ENCODE measurements around the gene JAML.

JAML gene, protein sequence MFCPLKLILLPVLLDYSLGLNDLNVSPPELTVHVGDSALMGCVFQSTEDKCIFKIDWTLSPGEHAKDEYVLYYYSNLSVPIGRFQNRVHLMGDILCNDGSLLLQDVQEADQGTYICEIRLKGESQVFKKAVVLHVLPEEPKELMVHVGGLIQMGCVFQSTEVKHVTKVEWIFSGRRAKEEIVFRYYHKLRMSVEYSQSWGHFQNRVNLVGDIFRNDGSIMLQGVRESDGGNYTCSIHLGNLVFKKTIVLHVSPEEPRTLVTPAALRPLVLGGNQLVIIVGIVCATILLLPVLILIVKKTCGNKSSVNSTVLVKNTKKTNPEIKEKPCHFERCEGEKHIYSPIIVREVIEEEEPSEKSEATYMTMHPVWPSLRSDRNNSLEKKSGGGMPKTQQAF

DNA sequence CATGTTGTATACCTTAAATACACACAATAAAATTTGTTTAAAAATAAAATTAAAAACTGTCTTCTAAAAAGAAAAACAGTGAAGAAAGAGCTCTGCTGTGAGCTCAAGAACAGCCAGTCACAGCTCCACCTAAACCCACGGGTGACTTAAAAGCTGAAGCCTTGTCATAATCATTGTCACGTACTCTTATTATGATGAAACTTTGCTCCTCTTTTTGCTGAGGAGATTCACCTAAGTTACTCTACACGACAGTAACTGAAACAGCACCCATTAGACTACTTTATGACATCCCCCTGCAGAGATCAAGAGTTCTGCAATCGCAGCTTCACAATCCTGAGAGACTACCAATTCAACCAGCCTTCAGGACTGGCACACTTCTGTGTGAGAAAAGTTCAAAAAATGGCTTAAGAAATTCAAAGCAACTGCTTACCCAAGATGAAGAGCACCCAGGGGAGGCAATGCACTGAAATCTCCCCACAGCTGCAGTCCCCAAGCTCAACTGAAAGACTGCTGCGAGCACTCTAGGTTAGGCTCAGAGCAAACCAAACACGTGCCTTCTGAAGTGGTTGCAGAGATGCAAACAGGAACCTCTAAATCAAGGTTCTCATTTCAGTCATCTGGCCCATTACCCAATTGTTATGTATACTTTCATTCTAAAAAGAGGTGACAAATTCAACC is at the start of gene JAML:
Gene JAML, minus strand, starts transcription at position 501 of the 678 bp plus-strand sequence. CDS start 10,145 bp downstream, outside the sequence.
- ATAC-seq: peak; percentile 79
- peaks cover 17% of the 10 kb centered on the region for H3K36me3 Mint-ChIP-seq
- H3K27me3 Mint-ChIP-seq: peaks cover 28% of the 10 kb centered on the region
- H3K4me1 Mint-ChIP-seq: peaks cover 59% of the 10 kb centered on the region
- H3K4me3 Mint-ChIP-seq: peak within 1 kb of the TSS; percentile 57
- no peaks in the 10 kb centered on the region for H3K9me3 Mint-ChIP-seq
- peak within 1 kb of the TSS; percentile 66 for H3K27ac Mint-ChIP-seq

DNA sequence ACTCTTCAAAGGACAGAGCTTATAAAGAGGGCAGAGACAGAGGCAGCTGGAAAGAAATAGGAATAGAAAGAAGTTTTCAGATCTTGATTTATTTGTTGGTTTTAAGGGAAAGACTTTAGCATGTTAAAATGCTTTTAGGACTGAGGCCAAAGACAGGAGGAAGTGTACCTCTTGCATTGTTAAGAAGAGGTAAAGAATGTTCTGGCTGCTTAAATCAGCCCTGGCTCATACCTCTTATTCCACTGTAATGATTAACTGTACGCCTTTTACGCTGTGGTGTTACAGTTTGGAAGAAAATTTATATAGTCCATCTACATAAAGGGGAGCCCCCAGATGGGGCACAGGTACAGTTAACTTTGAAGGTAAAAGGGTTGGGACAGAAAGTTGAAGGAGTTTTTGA is 49.4 kb upstream of the JAML start:
- Mint-ChIP-seq H3K4me3 (no peak overlapping the region), H3K9me3 (no peaks in the 10 kb centered on the region), H3K27me3 (peaks cover 43% of the 10 kb centered on the region), H3K4me1 (no peaks in the 10 kb centered on the region), H3K27ac (no peak overlapping the region), H3K36me3 (no peaks in the 10 kb centered on the region)
- ATAC-seq: no peak

DNA sequence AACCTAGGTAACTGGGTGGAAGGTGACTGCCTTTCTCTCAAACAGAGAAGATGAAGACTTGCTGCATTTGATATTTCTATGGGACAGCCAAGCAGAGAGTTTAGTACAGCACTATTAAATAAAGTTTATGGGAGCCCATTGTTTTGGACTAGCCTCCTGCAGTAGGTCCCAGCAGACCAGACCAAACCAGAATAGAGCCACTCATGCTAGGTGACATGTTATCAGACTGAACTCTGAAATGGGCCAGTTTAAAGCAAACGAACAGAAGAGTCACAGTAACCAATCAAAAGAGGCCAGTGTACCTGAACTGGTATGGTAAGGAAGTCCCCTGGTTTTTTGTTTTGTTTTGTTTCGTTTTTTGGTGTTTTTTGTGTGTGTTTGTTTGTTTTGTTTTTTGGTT is 47.2 kb upstream of the JAML start:
- no peak overlapping the region for H3K27ac Mint-ChIP-seq
- ATAC-seq: no peak
- H3K36me3 Mint-ChIP-seq: no peaks in the 10 kb centered on the region
- H3K4me3 Mint-ChIP-seq: no peak overlapping the region
- peaks cover 43% of the 10 kb centered on the region for H3K27me3 Mint-ChIP-seq
- no peaks in the 10 kb centered on the region for H3K4me1 Mint-ChIP-seq
- H3K9me3 Mint-ChIP-seq: no peaks in the 10 kb centered on the region

DNA sequence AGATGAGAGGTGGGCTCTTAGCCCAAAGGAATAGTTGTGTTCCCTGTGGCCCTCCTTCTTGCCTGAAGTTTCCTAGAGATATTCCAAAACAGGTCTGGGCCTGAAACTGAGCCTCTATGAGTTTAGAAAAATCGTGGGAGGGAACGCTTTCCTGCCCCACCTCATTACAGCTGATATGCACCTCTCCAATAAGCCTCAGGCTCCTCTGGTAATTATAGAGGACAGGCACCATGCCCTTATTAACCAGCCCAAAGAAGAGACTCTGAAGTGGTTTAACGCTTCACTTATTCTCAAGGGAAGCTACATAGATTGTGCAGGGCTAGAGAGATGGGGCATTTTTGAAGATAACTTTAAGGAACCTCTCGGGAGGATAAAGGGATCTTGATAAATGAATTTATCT is 42.7 kb upstream of the JAML start:
- ATAC-seq: no peak
- Mint-ChIP-seq H3K27me3 (peaks cover 56% of the 10 kb centered on the region), H3K27ac (no peak overlapping the region), H3K9me3 (no peaks in the 10 kb centered on the region), H3K4me3 (no peak overlapping the region), H3K4me1 (peaks cover 10% of the 10 kb centered on the region), H3K36me3 (no peaks in the 10 kb centered on the region)

DNA sequence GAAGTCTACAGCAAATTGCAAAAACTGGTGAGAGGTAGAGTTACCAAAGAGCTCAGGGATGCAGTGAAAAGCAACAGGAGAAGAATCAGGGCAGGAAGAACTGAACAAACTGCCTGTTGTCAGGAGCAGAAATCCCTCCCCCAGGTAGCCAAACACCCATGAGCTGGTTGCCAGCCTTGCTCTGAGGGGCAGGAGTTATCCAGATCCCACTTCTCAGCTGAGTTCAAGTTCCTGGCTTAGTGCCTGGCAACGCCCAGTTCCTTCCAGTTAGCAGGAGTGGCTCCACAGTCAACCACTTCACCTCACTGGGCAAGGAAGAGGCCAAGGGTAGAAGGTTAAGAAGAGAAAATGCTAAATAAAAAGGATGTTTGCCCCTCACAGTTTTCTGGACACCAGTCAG is 41.1 kb upstream of the JAML start:
- peaks cover 56% of the 10 kb centered on the region for H3K27me3 Mint-ChIP-seq

DNA sequence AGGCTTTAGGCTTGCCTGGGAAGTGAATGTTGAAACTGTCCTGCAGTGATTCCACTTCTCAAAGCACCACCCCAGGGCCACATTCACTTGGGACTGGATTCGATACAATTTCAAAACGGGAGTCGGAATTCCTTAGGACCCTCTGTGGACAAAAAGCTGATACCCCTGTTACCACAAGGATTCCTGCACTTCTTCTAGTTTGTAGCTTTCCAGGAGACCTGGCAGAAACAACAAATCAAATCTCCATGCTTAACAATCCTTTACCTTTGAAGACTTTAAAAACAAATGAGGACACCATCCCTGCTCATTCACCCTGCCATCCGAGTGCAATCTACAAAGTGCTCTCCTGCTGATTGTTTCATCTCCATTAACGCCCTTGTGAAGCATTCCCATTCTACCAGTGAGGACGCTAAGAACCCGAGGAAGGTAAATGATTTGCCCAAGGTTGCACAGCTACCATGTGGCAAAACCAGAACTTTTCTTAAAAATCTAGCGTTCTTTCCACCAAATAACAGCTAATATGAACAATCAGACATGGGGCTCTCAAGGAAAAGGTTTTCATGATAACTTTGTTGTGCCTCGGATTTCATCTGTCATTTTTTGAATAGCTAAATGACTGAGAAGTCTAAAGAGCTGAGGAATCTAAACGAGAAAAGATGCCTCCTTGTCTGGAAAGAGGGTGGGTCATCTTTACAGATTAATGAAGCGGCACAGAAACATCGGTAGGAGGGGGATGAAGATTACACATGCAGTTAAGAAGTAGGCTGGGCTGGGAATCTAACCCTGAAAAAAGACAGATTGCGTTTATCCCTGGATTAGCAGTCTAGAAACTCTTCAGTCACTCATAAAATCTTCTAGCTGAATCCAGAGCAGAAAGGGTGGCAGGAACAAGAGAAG is 40.0 kb upstream of the JAML start:
- no peaks in the 10 kb centered on the region for H3K36me3 Mint-ChIP-seq
- no peak overlapping the region for H3K27ac Mint-ChIP-seq
- ATAC-seq: no peak
- H3K4me3 Mint-ChIP-seq: peak overlapping the region; percentile 76
- peaks cover 14% of the 10 kb centered on the region for H3K4me1 Mint-ChIP-seq
- H3K9me3 Mint-ChIP-seq: no peaks in the 10 kb centered on the region
- H3K27me3 Mint-ChIP-seq: peaks cover 50% of the 10 kb centered on the region

More for the DNA sequence above, 41.1 kb upstream of the JAML start:
- H3K36me3 Mint-ChIP-seq: no peaks in the 10 kb centered on the region
- H3K27ac Mint-ChIP-seq: no peak overlapping the region
- no peaks in the 10 kb centered on the region for H3K9me3 Mint-ChIP-seq
- no peak overlapping the region for H3K4me3 Mint-ChIP-seq
- ATAC-seq: no peak
- H3K4me1 Mint-ChIP-seq: peaks cover 14% of the 10 kb centered on the region

DNA sequence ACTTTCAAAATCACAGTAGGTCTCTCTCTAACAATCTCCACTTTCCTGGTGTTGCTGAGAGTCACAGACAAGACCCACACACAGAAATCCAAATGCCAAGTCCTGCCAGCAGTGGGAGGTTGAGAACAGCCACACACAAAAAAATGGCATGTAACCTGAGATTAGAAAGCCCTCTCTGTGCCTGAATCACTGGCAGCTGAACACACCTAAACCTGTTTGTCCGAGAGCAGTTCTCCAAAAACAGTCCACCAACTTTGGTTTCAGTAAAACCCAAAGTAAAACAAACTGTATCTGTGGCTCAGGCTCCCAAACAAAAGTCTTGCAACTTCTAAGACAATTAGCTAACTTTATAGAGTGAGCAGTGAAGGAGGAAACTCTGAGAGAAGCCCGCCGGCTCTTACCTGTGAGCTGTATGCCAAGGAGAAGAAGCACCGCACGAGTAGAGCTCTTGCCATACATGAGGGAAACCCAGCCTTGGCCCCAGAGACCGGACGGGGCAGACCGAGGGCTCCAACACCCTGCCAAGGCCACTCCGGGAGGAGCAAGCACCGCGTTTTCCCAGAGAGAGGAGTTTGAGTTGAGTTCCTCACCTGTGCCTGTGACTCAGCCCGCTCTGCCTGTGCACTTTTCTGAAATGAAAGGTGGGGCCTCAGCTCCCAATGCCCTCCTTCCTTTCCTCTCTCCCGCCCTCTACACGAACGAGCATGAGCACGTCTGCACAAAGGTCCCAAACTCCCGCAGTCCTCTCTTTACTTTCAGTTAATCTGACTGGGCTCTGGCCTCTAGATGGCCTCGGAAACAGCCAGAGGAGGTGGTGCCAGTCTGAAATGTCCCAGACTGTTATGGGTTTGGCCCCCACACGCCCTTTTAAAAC is 39.1 kb upstream of the JAML start, which contains the start of gene MPZL2:
Gene MPZL2, minus strand, starts transcription at position 603 of the 874 bp plus-strand sequence. Its CDS starts 144 bp downstream, at position 459.
- peak within 1 kb of the TSS; percentile 76 for H3K4me3 Mint-ChIP-seq
- H3K36me3 Mint-ChIP-seq: no peaks in the 10 kb centered on the region
- H3K9me3 Mint-ChIP-seq: no peaks in the 10 kb centered on the region
- peak within 1 kb of the TSS; percentile 28 for H3K27ac Mint-ChIP-seq
- peaks cover 14% of the 10 kb centered on the region for H3K4me1 Mint-ChIP-seq
- peak; percentile 54 for ATAC-seq
- peaks cover 51% of the 10 kb centered on the region for H3K27me3 Mint-ChIP-seq

DNA sequence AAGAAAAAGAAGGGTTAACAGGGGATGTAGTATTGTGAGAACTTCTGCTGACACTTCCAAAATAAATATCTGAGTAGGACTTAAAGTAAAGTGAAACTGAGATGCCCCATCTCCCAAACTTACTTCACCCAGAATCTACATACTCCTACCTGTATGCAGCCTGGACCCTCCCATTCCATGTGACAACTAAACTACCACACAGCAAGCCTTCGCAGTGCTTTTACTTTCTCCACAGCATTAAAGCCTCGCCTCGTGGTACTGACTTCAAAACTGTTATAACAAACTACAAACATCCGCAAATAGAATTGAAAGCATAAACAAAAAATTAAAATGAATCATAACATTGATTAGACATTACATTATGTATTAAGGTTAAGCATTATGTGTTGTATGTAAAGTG is 38.3 kb upstream of the JAML start:
- peaks cover 14% of the 10 kb centered on the region for H3K4me1 Mint-ChIP-seq
- H3K36me3 Mint-ChIP-seq: no peaks in the 10 kb centered on the region
- no peak overlapping the region for H3K27ac Mint-ChIP-seq
- peaks cover 3% of the 10 kb centered on the region for H3K9me3 Mint-ChIP-seq
- H3K27me3 Mint-ChIP-seq: peaks cover 55% of the 10 kb centered on the region
- ATAC-seq: no peak
- H3K4me3 Mint-ChIP-seq: no peak overlapping the region

DNA sequence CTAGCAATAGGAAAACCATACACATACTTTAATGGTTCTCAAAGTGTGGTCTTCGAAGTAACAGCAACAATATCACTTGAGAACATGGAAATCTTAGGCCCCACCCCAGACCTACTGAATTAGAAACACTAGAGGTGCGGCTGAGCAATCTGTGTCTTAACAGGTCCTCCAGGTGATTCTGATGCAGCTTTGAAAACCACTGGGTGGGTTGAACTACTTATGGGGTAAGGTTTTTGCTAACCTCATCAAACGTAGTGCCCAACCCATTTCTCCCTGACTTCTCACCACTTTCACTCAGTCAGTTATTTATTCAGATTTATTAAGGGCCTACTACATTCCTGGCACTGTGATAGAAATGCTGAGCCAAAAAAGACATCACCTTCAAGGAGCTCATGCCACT is 35.5 kb upstream of the JAML start:
- peaks cover 59% of the 10 kb centered on the region for H3K27me3 Mint-ChIP-seq
- H3K9me3 Mint-ChIP-seq: peaks cover 3% of the 10 kb centered on the region
- no peak overlapping the region for H3K27ac Mint-ChIP-seq
- peaks cover 9% of the 10 kb centered on the region for H3K36me3 Mint-ChIP-seq
- no peak overlapping the region for H3K4me3 Mint-ChIP-seq
- H3K4me1 Mint-ChIP-seq: peaks cover 14% of the 10 kb centered on the region
- no peak for ATAC-seq

DNA sequence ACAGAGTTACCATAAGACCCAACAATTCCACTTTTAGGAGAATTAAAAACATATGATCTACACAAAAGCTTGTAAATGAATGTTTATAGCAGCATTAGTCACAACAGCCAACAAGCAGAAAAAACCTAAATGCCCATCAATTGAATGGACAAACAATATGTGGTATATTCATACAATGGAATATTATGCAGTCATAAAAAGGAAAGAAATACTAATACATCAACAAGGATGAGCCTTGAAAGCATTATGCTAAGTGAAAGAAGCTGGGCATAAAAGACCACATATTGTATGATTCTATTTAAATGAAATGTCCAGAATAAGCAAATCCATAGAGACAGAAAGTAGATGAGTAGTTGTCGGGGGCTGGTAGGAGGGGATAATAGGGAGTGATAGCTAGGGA is 34.3 kb upstream of the JAML start:
- Mint-ChIP-seq H3K36me3 (peaks cover 19% of the 10 kb centered on the region), H3K4me3 (no peak overlapping the region), H3K4me1 (peaks cover 10% of the 10 kb centered on the region), H3K27ac (no peak overlapping the region), H3K9me3 (peaks cover 3% of the 10 kb centered on the region), H3K27me3 (peaks cover 57% of the 10 kb centered on the region)
- no peak for ATAC-seq

DNA sequence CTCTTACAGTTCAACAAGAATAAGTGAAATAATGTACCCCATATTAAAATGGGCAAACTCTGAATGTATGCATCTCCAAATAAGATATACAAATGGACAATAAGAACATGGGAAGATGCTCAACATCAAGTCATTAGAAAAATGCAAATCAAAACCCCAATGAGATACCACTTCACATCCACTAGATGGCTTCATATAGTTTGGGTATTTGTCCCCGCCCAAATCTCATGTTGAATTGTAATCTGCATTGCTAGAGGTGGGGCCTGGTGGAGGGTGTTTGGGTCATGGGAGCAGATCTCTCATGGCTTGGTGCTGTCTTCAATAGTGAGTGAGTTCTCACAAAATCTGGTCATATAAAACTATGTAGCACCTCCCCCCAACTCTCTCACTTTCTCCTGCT is 33.6 kb upstream of the JAML start:
- H3K27ac Mint-ChIP-seq: no peak overlapping the region
- peaks cover 19% of the 10 kb centered on the region for H3K36me3 Mint-ChIP-seq
- peaks cover 3% of the 10 kb centered on the region for H3K9me3 Mint-ChIP-seq
- ATAC-seq: no peak
- peaks cover 50% of the 10 kb centered on the region for H3K27me3 Mint-ChIP-seq
- no peak overlapping the region for H3K4me3 Mint-ChIP-seq
- peaks cover 6% of the 10 kb centered on the region for H3K4me1 Mint-ChIP-seq

DNA sequence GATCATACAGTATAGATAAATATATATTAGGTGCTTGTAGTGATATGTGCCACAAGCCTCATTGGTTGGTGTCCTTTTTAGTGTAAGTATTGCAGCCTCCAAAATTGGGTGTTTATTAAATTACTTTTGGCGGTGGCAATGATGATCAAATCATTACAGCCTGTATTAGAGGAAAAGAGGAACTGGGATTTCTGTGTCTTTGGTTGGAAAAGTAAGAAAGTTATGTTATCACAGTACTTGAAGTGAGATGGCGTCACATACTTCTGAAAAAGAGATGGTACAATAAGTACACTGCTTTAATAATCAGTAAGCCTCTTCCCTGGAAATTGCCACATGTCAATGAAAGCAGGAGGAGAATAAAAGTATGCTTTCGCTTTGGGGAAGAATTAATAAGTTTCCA is 27.9 kb upstream of the JAML start:
- H3K4me1 Mint-ChIP-seq: peaks cover 15% of the 10 kb centered on the region
- peaks cover 21% of the 10 kb centered on the region for H3K36me3 Mint-ChIP-seq
- H3K27me3 Mint-ChIP-seq: peaks cover 19% of the 10 kb centered on the region
- no peaks in the 10 kb centered on the region for H3K9me3 Mint-ChIP-seq
- H3K4me3 Mint-ChIP-seq: peak overlapping the region; percentile 100
- ATAC-seq: peak; percentile 12
- peak overlapping the region; percentile 99 for H3K27ac Mint-ChIP-seq

DNA sequence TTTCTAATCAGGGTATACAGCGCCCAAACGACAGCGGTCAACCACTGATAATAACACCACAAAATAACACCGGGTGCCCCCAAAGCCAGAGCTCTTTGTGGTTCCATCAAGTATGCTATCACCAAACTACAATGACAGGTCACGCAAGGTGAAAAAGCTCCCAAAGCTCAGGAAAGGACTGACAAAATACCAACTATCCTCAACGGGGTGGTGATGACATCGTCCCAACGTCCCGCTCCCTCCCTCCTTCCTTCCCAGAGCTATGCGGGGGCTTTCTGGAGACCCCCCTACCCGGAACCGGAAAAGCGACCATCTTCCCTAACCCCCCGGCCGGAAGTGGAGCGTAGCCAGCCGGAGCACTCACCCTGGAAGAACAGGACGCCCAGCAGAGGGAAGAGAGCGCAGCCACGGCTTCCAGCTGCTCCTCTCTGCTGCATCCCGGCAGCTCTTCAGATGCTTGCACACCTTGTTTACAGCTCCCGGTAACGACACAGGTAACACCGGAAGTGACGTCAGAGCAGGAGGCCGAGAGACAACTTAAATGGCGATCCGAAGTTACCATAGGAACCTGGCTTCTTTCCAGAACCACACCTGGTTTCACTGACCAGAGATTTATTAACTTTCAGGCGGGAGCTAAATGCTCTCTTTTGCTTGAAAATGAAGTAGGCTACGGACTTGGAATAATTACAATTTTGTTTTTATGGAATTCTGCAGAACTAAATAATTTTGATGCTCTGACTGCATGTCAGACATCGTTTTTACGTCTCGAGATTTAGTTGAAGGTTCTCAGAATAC is 27.2 kb upstream of the JAML start, which contains the start of gene MPZL3:
Gene MPZL3, minus strand, starts transcription at position 508 of the 795 bp plus-strand sequence. Its CDS starts 71 bp downstream, at position 437.
- peaks cover 19% of the 10 kb centered on the region for H3K27me3 Mint-ChIP-seq
- H3K4me1 Mint-ChIP-seq: peaks cover 17% of the 10 kb centered on the region
- H3K27ac Mint-ChIP-seq: peak within 1 kb of the TSS; percentile 99
- H3K36me3 Mint-ChIP-seq: peaks cover 25% of the 10 kb centered on the region
- H3K9me3 Mint-ChIP-seq: no peaks in the 10 kb centered on the region
- peak; percentile 84 for ATAC-seq
- H3K4me3 Mint-ChIP-seq: peak within 1 kb of the TSS; percentile 100
